ENCODE measurements around the gene MYOCOS. TPM values are rescaled to one million over a fixed set of nuclear protein-coding genes. Genes with fewer than 3 reads are reported as not detected.

MYOCOS gene
- total RNA-seq, 1 experiment from 2014 or later = 0.45 TPM

- Mint-ChIP-seq H3K4me3 (ENCODE audit: low read depth, unreplicated experiment) (no peak overlapping the region), H3K27me3 (ENCODE audit: unreplicated experiment) (no peaks in the 10 kb centered on the region), H3K27ac (ENCODE audit: unreplicated experiment) (no peak overlapping the region), H3K4me1 (ENCODE audit: low read depth, unreplicated experiment) (no peaks in the 10 kb centered on the region), H3K9me3 (ENCODE audit: low read depth, unreplicated experiment) (no peaks in the 10 kb centered on the region), H3K36me3 (ENCODE audit: insufficient read depth, unreplicated experiment) (peaks cover 74% of the 10 kb centered on the region)
- no peak for TF ChIP-seq CTCF (IDR thresholded peaks at IDR 0.05; ENCODE audit: unreplicated experiment)
- intact Hi-C loops (cut with micrococcal nuclease; ENCODE audit: unreplicated experiment) = no loop called here
- no TSS peak for BruUV-seq (replicated peaks)
- CTCF ChIA-PET = interaction anchor here (1.0 kb wide), 1 partner anchor 36 kb away, joined by 3 read pairs; no protein-coding TSS in a partner anchor
- DNase-seq = no peak
Measured at GRCh38 chr1:171582589-171582988, 39.5 kb upstream of the MYOCOS start.

- CTCF ChIA-PET = no interaction called here
- Mint-ChIP-seq H3K9me3 (ENCODE audit: low read depth, unreplicated experiment) (no peaks in the 10 kb centered on the region), H3K27me3 (ENCODE audit: unreplicated experiment) (no peaks in the 10 kb centered on the region), H3K36me3 (ENCODE audit: insufficient read depth, unreplicated experiment) (peaks cover 69% of the 10 kb centered on the region), H3K4me1 (ENCODE audit: low read depth, unreplicated experiment) (no peaks in the 10 kb centered on the region), H3K27ac (ENCODE audit: unreplicated experiment) (peak overlapping the region; percentile 38), H3K4me3 (ENCODE audit: low read depth, unreplicated experiment) (no peak overlapping the region)
- no peak for TF ChIP-seq CTCF (IDR thresholded peaks at IDR 0.05; ENCODE audit: unreplicated experiment)
- intact Hi-C loops (cut with micrococcal nuclease; ENCODE audit: unreplicated experiment) = no loop called here
- DNase-seq = no peak
- BruUV-seq (replicated peaks) = no TSS peak
Measured at GRCh38 chr1:171583591-171584201, 38.3 kb upstream of the MYOCOS start.

- no peaks in the 10 kb centered on the region for H3K4me1 Mint-ChIP-seq (ENCODE audit: low read depth, unreplicated experiment)
- no peak for DNase-seq
- CTCF ChIA-PET = no interaction called here
- H3K4me3 Mint-ChIP-seq (ENCODE audit: low read depth, unreplicated experiment) = no peak overlapping the region
- intact Hi-C loops (cut with micrococcal nuclease; ENCODE audit: unreplicated experiment) = no loop called here
- no peaks in the 10 kb centered on the region for H3K27me3 Mint-ChIP-seq (ENCODE audit: unreplicated experiment)
- H3K9me3 Mint-ChIP-seq (ENCODE audit: low read depth, unreplicated experiment) = no peaks in the 10 kb centered on the region
- H3K36me3 Mint-ChIP-seq (ENCODE audit: insufficient read depth, unreplicated experiment) = peaks cover 70% of the 10 kb centered on the region
- BruUV-seq (replicated peaks) = no TSS peak
- no peak overlapping the region for H3K27ac Mint-ChIP-seq (ENCODE audit: unreplicated experiment)
- no peak for TF ChIP-seq CTCF (IDR thresholded peaks at IDR 0.05; ENCODE audit: unreplicated experiment)
Measured at GRCh38 chr1:171585715-171586114, 36.3 kb upstream of the MYOCOS start.

GRCh38 chr1:171588230-171588629, 33.8 kb upstream of the MYOCOS start:
- intact Hi-C loops (cut with micrococcal nuclease; ENCODE audit: unreplicated experiment) = no loop called here
- BruUV-seq (replicated peaks) = no TSS peak
- TF ChIP-seq CTCF (IDR thresholded peaks at IDR 0.05; ENCODE audit: unreplicated experiment) = no peak
- Mint-ChIP-seq H3K36me3 (ENCODE audit: insufficient read depth, unreplicated experiment) (peaks cover 84% of the 10 kb centered on the region), H3K4me1 (ENCODE audit: low read depth, unreplicated experiment) (no peaks in the 10 kb centered on the region), H3K27ac (ENCODE audit: unreplicated experiment) (no peak overlapping the region), H3K27me3 (ENCODE audit: unreplicated experiment) (no peaks in the 10 kb centered on the region), H3K9me3 (ENCODE audit: low read depth, unreplicated experiment) (no peaks in the 10 kb centered on the region), H3K4me3 (ENCODE audit: low read depth, unreplicated experiment) (no peak overlapping the region)
- CTCF ChIA-PET = interaction anchor here (0.6 kb wide), 1 partner anchor 37 kb away, joined by 3 read pairs; no protein-coding TSS in a partner anchor
- DNase-seq = no peak

All from Calu3 (cell line).